Natural killer cell (primary cell): ENCODE measurements around the gene SLC12A6. TPM values are rescaled to one million over a fixed set of nuclear protein-coding genes. Genes with fewer than 3 reads are reported as not detected.

Experiments used
- ATAC-seq, 3 donors: fragments of 150-1000 bp in 2 of 3; fragments of 200-7000 bp in 1 of 3; cut with Tn5 transposase; 1 replicate in 1 of 3; 2 replicates in 2 of 3; pipeline ENCODE4 v1.10.0; 2021; ENCODE audit warnings: mild to moderate bottlenecking in 2 of 3, moderate library complexity in 2 of 3
- DNase-seq, 2 donors: peaks; one replicate each; pipeline versions ENCODE4 v3.0.0 to v3.0.0-alpha.2; 2013 to 2021; ENCODE audit warnings: mixed read lengths in 1 of 2
- H3K27ac ChIP-seq: one replicate; pipeline ENCODE4 v1.5.1; 2013; ENCODE audit warnings: mild to moderate bottlenecking, low read length
- H3K27me3 ChIP-seq: one replicate; pipeline ENCODE4 v1.6.1; 2013; ENCODE audit warnings: low read length; ENCODE audit not compliant: control insufficient read depth, insufficient read depth
- H3K36me3 ChIP-seq: one replicate; pipeline ENCODE4 v1.6.1; 2013; ENCODE audit warnings: low read length; ENCODE audit not compliant: control insufficient read depth, insufficient read depth
- H3K4me1 ChIP-seq: one replicate; pipeline ENCODE4 v1.6.1; 2013; ENCODE audit warnings: low read length; ENCODE audit not compliant: control insufficient read depth, insufficient read depth
- H3K4me3 ChIP-seq: one replicate; pipeline ENCODE4 v1.5.1; 2013; ENCODE audit warnings: low read length
- H3K9me3 ChIP-seq: one replicate; pipeline ENCODE4 v1.6.1; 2013; ENCODE audit warnings: low read length; ENCODE audit not compliant: control insufficient read depth, insufficient read depth
- H3K27ac Mint-ChIP-seq, 2 donors: one replicate each; pipeline ENCODE4 v1.8.0; 2022; ENCODE audit warnings: mild to moderate bottlenecking in 2 of 2, mixed read lengths in 2 of 2, moderate library complexity in 1 of 2
- H3K27me3 Mint-ChIP-seq, 2 donors: one replicate each; pipeline ENCODE4 v1.8.0; 2022; ENCODE audit warnings: low read depth in 2 of 2, mixed read lengths in 2 of 2
- H3K36me3 Mint-ChIP-seq: one replicate; pipeline ENCODE4 v1.8.0; 2022; ENCODE audit warnings: mixed read lengths
- H3K4me1 Mint-ChIP-seq, 2 donors: one replicate each; pipeline ENCODE4 v1.8.0; 2022; ENCODE audit warnings: mixed read lengths in 2 of 2
- H3K4me3 Mint-ChIP-seq: one replicate; pipeline ENCODE4 v1.8.0; 2022; ENCODE audit warnings: mild to moderate bottlenecking, moderate library complexity, mixed read lengths
- H3K9me3 Mint-ChIP-seq, 2 donors: one replicate each; pipeline ENCODE4 v1.8.0; 2022; ENCODE audit warnings: mixed read lengths in 2 of 2
- CTCF ChIP-seq: fragments of 200-600 bp; IDR thresholded peaks from one replicate; pipeline ENCODE4 v1.8.0; 2022; ENCODE audit warnings: antibody characterized with exemption
- WGBS: methylation state at CpG from one replicate; pipeline ENCODE4 v1.1.7; 2013; ENCODE audit warnings: missing lambda C conversion rate; ENCODE audit not compliant: insufficient coverage; 5-methylcytosine and 5-hydroxymethylcytosine counted together
- intact Hi-C: fragments of 100-400 bp; cut with micrococcal nuclease; formaldehyde crosslinking; loops from one replicate; pipeline ENCODE4 v1.14.2; 2022
- total RNA-seq, 4 donors: library from RNA; stranded (reverse); fragments of 120-200 nt in 1 of 4; gene quantifications; one replicate each; pipeline versions ENCODE4 v1.2.3 to v1.2.4, GENCODE V29; 2013 to 2022

SLC12A6 gene
- total RNA-seq, 3 donors from 2014 or later (not counting 1 experiment from before 2014, with no cell fraction given), result 56.1 to 82.9 (median 79.5) TPM

- H3K4me1 Mint-ChIP-seq, result no peaks in the 10 kb centered on the region
- H3K36me3 Mint-ChIP-seq, result no peaks in the 10 kb centered on the region
- intact Hi-C loops, result no loop called here
- H3K27me3 Mint-ChIP-seq, result no peaks in the 10 kb centered on the region
- DNase-seq (no peak), ATAC-seq (no peak)
- no peak for TF ChIP-seq CTCF
- Histone ChIP-seq H3K4me3 (no peak overlapping the region), H3K36me3 (no peaks in the 10 kb centered on the region), H3K27me3 (no peaks in the 10 kb centered on the region), H3K27ac (no peak overlapping the region), H3K4me1 (no peaks in the 10 kb centered on the region), H3K9me3 (no peaks in the 10 kb centered on the region)
- H3K9me3 Mint-ChIP-seq, result no peaks in the 10 kb centered on the region
- H3K27ac Mint-ChIP-seq, result no peak overlapping the region
- no peak overlapping the region for H3K4me3 Mint-ChIP-seq
Measured at GRCh38 chr15:34266751-34267150, 70.8 kb downstream of the SLC12A6 start.

- WGBS, result 100% methylated on average over 1 of the region's 2 CpGs
Measured at GRCh38 chr15:34264076-34264475, 73.5 kb downstream of the SLC12A6 start.

GRCh38 chr15:34262362-34262761, 75.2 kb downstream of the SLC12A6 start:
- H3K4me1 ChIP-seq, result no peaks in the 10 kb centered on the region
- no peak overlapping the region for H3K27ac Mint-ChIP-seq
- H3K36me3 ChIP-seq, result peaks cover 11% of the 10 kb centered on the region
- H3K27ac ChIP-seq, result no peak overlapping the region
- no peaks in the 10 kb centered on the region for H3K27me3 Mint-ChIP-seq
- H3K27me3 ChIP-seq, result no peaks in the 10 kb centered on the region
- no peaks in the 10 kb centered on the region for H3K9me3 ChIP-seq
- intact Hi-C loops, result no loop called here
- ATAC-seq (no peak), DNase-seq (no peak)
- H3K36me3 Mint-ChIP-seq, result peaks cover 10% of the 10 kb centered on the region
- TF ChIP-seq CTCF, result no peak
- no peak overlapping the region for H3K4me3 ChIP-seq
- WGBS, result 96% methylated on average over 13 of the region's 13 CpGs
- no peak overlapping the region for H3K4me3 Mint-ChIP-seq
- H3K4me1 Mint-ChIP-seq, result no peaks in the 10 kb centered on the region
- no peaks in the 10 kb centered on the region for H3K9me3 Mint-ChIP-seq

More at GRCh38 chr15:34264076-34264475, 73.5 kb downstream of the SLC12A6 start:
- no peak overlapping the region for H3K4me3 ChIP-seq
- H3K27me3 ChIP-seq, result no peaks in the 10 kb centered on the region
- no peaks in the 10 kb centered on the region for H3K27me3 Mint-ChIP-seq
- no peaks in the 10 kb centered on the region for H3K4me1 ChIP-seq
- H3K4me3 Mint-ChIP-seq, result no peak overlapping the region
- intact Hi-C loops, result no loop called here
- H3K9me3 ChIP-seq, result no peaks in the 10 kb centered on the region
- no peaks in the 10 kb centered on the region for H3K4me1 Mint-ChIP-seq
- ATAC-seq (no peak), DNase-seq (no peak)
- TF ChIP-seq CTCF, result no peak
- H3K27ac Mint-ChIP-seq, result no peak overlapping the region
- H3K36me3 Mint-ChIP-seq, result no peaks in the 10 kb centered on the region
- H3K36me3 ChIP-seq, result peaks cover 3% of the 10 kb centered on the region
- H3K27ac ChIP-seq, result no peak overlapping the region
- no peaks in the 10 kb centered on the region for H3K9me3 Mint-ChIP-seq

- no peak for ATAC-seq
- H3K27me3 ChIP-seq, result no peaks in the 10 kb centered on the region
- intact Hi-C loops, result no loop called here
- H3K4me1 Mint-ChIP-seq, result no peaks in the 10 kb centered on the region
- no peaks in the 10 kb centered on the region for H3K4me1 ChIP-seq
- H3K27ac ChIP-seq, result no peak overlapping the region
- 100% methylated on average over 3 of the region's 3 CpGs for WGBS
- DNase-seq, result no peak
- no peaks in the 10 kb centered on the region for H3K27me3 Mint-ChIP-seq
- H3K36me3 ChIP-seq, result peaks cover 31% of the 10 kb centered on the region
- no peak for TF ChIP-seq CTCF
- peaks cover 21% of the 10 kb centered on the region for H3K36me3 Mint-ChIP-seq
- no peaks in the 10 kb centered on the region for H3K9me3 ChIP-seq
- H3K9me3 Mint-ChIP-seq, result no peaks in the 10 kb centered on the region
- H3K4me3 Mint-ChIP-seq, result no peak overlapping the region
- no peak overlapping the region for H3K27ac Mint-ChIP-seq
- no peak overlapping the region for H3K4me3 ChIP-seq
Measured at GRCh38 chr15:34259566-34259965, 78.0 kb downstream of the SLC12A6 start.
